ENCODE measurements around the gene PRDX3.
A peak's percentile ranks its signal among the peaks of the same experiment; 100 is the strongest.

DNA sequence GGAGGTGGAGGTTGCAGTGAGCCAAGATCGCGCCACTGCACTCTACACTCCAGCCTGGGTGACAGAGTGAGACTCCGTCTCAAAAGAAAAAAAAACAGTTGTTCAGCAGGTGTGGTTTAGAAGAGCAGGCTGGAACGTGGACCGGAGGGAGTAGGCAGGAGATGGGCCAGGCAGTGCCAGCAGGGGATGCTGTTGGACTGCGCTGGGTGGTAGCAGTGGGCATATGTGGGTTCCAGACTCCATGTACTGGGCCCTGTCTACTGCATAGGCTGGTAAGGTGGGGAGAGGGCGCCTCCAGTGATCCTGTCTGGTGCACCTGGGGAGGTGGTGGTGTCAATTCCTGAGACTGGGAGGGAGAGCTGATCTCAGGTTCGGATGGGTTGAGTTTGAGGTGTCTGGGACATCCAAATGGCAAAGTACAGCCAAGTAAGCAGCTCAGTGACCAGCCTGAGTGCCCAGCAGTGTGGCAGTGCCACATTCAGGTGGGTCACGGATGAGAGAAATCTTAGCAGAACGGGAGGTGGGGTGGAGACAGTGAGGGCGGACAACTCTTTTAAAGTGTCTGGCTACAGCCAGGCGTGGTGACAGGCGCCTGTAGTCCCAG lies 39.0 kb downstream of the PRDX3 start:
- no peak for TF ChIP-seq POLR2A (IDR thresholded peaks at IDR 0.05)
- TF ChIP-seq CTCF (IDR thresholded peaks at IDR 0.05), result peak; percentile 9 to 41 (median 32)

Measured in uterus (tissue), 2 donors.